SK-N-SH treated with all-trans-retinoic acid at 6 μM for 48 hours (cell line): Measurements from ENCODE around the gene TRABD2B.

Experiments
- ARNTL ChIP-seq: fragments of 450-650 bp; formaldehyde crosslinking; IDR thresholded peaks from 2 replicates; pipeline ENCODE4 v1.5.0; 2020; ENCODE audit warnings: low read depth, mild to moderate bottlenecking, moderate library complexity, borderline replicate concordance
- BACH2 ChIP-seq: fragments of 250-450 bp; sonication (Bioruptor Pico); IDR thresholded peaks from 2 replicates; pipeline ENCODE4 v1.9.0; 2021; ENCODE audit warnings: mild to moderate bottlenecking, borderline replicate concordance
- CREB5 ChIP-seq: fragments of 250-450 bp; sonication (Bioruptor Pico); IDR thresholded peaks from 2 replicates; pipeline ENCODE4 v1.5.1; 2020; ENCODE audit warnings: low read depth, mild to moderate bottlenecking, moderate library complexity
- GLIS3 ChIP-seq: fragments of 250-450 bp; sonication (Bioruptor Pico); IDR thresholded peaks from 2 replicates; pipeline ENCODE4 v1.5.0; 2020; ENCODE audit warnings: mild to moderate bottlenecking, moderate library complexity
- OSR1 ChIP-seq: fragments of 250-450 bp; sonication (Bioruptor Pico); IDR thresholded peaks from 2 replicates; pipeline ENCODE4 v1.8.0; 2022; ENCODE audit warnings: moderate library complexity, mild to moderate bottlenecking, inconsistent platforms
- PATZ1 ChIP-seq: fragments of 250-450 bp; sonication (Bioruptor Pico); IDR thresholded peaks from 2 replicates; pipeline ENCODE4 v1.8.0; 2020; ENCODE audit warnings: mild to moderate bottlenecking, moderate library complexity, borderline replicate concordance
- PPARA ChIP-seq: fragments of 250-450 bp; sonication (Bioruptor Pico); IDR thresholded peaks from 2 replicates; pipeline ENCODE4 v1.5.0; 2020; ENCODE audit warnings: mild to moderate bottlenecking, borderline replicate concordance
- RARB ChIP-seq: fragments of 250-450 bp; sonication (Bioruptor Pico); IDR thresholded peaks from 2 replicates; pipeline ENCODE4 v1.8.0; 2021; ENCODE audit warnings: mild to moderate bottlenecking, moderate library complexity
- SNAI2 ChIP-seq: fragments of 250-450 bp; sonication (Bioruptor Pico); IDR thresholded peaks from 2 replicates; pipeline ENCODE4 v1.5.0; 2020; ENCODE audit warnings: mild to moderate bottlenecking, moderate library complexity
- TCF4 ChIP-seq: fragments of 250-450 bp; sonication (Bioruptor Pico); IDR thresholded peaks from 2 replicates; pipeline ENCODE4 v1.8.0; 2021; ENCODE audit warnings: mild to moderate bottlenecking, moderate library complexity, borderline replicate concordance
- TSHZ2 ChIP-seq: fragments of 250-450 bp; sonication (Bioruptor Pico); IDR thresholded peaks from 2 replicates; pipeline ENCODE4 v1.5.0; 2020; ENCODE audit warnings: mild to moderate bottlenecking, moderate library complexity
- ZFP3 ChIP-seq: fragments of 250-450 bp; sonication (Bioruptor Pico); IDR thresholded peaks from 2 replicates; pipeline ENCODE4 v1.5.0; 2020; ENCODE audit warnings: mild to moderate bottlenecking, moderate library complexity
- ZFP30 ChIP-seq: fragments of 450-650 bp; formaldehyde crosslinking; IDR thresholded peaks from 2 replicates; pipeline ENCODE4 v1.5.0; 2022; ENCODE audit warnings: mild to moderate bottlenecking, moderate library complexity
- TF ChIP-seq, protein P1 (sequence below): fragments of 250-450 bp; sonication (Bioruptor Pico); IDR thresholded peaks from 2 replicates; pipeline ENCODE4 v1.8.0; 2021; ENCODE audit warnings: low read depth, mild to moderate bottlenecking, moderate library complexity, borderline replicate concordance

- no peak for TF ChIP-seq PATZ1 (CRISPR knock-in tag)
- no peak for TF ChIP-seq BACH2
- TF ChIP-seq GLIS3 (CRISPR knock-in tag), result no peak
- TF ChIP-seq CREB5 (CRISPR knock-in tag), result no peak
- TF ChIP-seq RARB (CRISPR knock-in tag), result no peak
- TF ChIP-seq ZFP3 (CRISPR knock-in tag), result no peak
- no peak for TF ChIP-seq TSHZ2
- TF ChIP-seq, protein P1, sequence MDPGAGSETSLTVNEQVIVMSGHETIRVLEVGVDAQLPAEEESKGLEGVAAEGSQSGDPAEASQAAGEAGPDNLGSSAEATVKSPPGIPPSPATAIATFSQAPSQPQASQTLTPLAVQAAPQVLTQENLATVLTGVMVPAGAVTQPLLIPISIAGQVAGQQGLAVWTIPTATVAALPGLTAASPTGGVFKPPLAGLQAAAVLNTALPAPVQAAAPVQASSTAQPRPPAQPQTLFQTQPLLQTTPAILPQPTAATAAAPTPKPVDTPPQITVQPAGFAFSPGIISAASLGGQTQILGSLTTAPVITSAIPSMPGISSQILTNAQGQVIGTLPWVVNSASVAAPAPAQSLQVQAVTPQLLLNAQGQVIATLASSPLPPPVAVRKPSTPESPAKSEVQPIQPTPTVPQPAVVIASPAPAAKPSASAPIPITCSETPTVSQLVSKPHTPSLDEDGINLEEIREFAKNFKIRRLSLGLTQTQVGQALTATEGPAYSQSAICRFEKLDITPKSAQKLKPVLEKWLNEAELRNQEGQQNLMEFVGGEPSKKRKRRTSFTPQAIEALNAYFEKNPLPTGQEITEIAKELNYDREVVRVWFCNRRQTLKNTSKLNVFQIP (CRISPR knock-in tag), result no peak
- TF ChIP-seq PPARA, result no peak
- TF ChIP-seq SNAI2 (CRISPR knock-in tag), result no peak
- TF ChIP-seq OSR1, result no peak
- no peak for TF ChIP-seq TCF4
- TF ChIP-seq ZFP30 (CRISPR knock-in tag), result no peak
- TF ChIP-seq ARNTL (CRISPR knock-in tag), result no peak
Observed at GRCh38 chr1:47783638-47784496, 213.3 kb downstream of the TRABD2B start.
